CD4-positive, CD25-positive, alpha-beta regulatory T cell (primary cell): ENCODE results near the gene MYBPC2. TPM values are rescaled to one million over a fixed set of nuclear protein-coding genes. Genes with fewer than 3 reads are reported as not detected.
"Not testable (repeated sequence)": the region's sequence is repeated elsewhere in the genome, so short reads cannot be mapped to it uniquely, and the experiment has no call there.

ENCODE experiments used
- ATAC-seq, 2 donors: fragments of 150-1000 bp; cut with Tn5 transposase; one replicate each; pipeline ENCODE4 v1.10.0; 2021; ENCODE audit warnings: low read depth in 2 of 2, moderate number of reproducible peaks in 2 of 2, moderate library complexity in 1 of 2
- DNase-seq, 3 donors: peaks; one replicate each; pipeline versions ENCODE4 v3.0.0 to v3.0.0-alpha.2; 2012 to 2022; ENCODE audit warnings: mixed read lengths in 1 of 3
- H3K27ac ChIP-seq: one replicate; pipeline ENCODE4 v1.7.0; 2013; ENCODE audit warnings: mild to moderate bottlenecking, low read length; ENCODE audit not compliant: insufficient read depth, poor library complexity, severe bottlenecking
- H3K27me3 ChIP-seq: one replicate; pipeline ENCODE4 v1.7.0; 2013; ENCODE audit warnings: low read length; ENCODE audit not compliant: control insufficient read depth, insufficient read depth
- H3K36me3 ChIP-seq: one replicate; pipeline ENCODE4 v1.7.0; 2013; ENCODE audit warnings: mild to moderate bottlenecking, low read length, moderate library complexity; ENCODE audit not compliant: control insufficient read depth, insufficient read depth
- H3K4me1 ChIP-seq: 2 replicates; pipeline ENCODE4 v1.7.0; 2013; ENCODE audit warnings: mild to moderate bottlenecking, low read length; ENCODE audit not compliant: insufficient read depth, control insufficient read depth, poor library complexity, severe bottlenecking
- H3K4me3 ChIP-seq: one replicate; pipeline ENCODE4 v1.7.0; 2013; ENCODE audit warnings: low read depth, mild to moderate bottlenecking, low read length, moderate library complexity
- H3K9me3 ChIP-seq, 2 experiments: 1 replicate in 1 of 2; 2 replicates in 1 of 2; pipeline ENCODE4 v1.7.0; 2013; ENCODE audit warnings: low read length in 2 of 2, mild to moderate bottlenecking in 1 of 2, moderate library complexity in 1 of 2; ENCODE audit not compliant: control insufficient read depth in 2 of 2
- H3K27ac Mint-ChIP-seq, 3 donors: one replicate each; pipeline ENCODE4 v1.8.0; 2020 to 2022; ENCODE audit warnings: mild to moderate bottlenecking in 3 of 3, mixed read lengths in 3 of 3, moderate library complexity in 2 of 3
- H3K27me3 Mint-ChIP-seq: one replicate; pipeline ENCODE4 v1.8.0; 2022; ENCODE audit warnings: mild to moderate bottlenecking, mixed read lengths
- H3K36me3 Mint-ChIP-seq: one replicate; pipeline ENCODE4 v1.8.0; 2020; ENCODE audit warnings: mixed read lengths
- H3K4me1 Mint-ChIP-seq, 4 donors: one replicate each; pipeline ENCODE4 v1.8.0; 2020 to 2022; ENCODE audit warnings: mixed read lengths in 4 of 4, mild to moderate bottlenecking in 1 of 4
- H3K4me3 Mint-ChIP-seq, 4 donors: one replicate each; pipeline ENCODE4 v1.8.0; 2020 to 2022; ENCODE audit warnings: mild to moderate bottlenecking in 4 of 4, mixed read lengths in 4 of 4, moderate library complexity in 3 of 4
- H3K9me3 Mint-ChIP-seq, 7 donors: one replicate each; pipeline ENCODE4 v1.8.0; 2020 to 2022; ENCODE audit warnings: mixed read lengths in 7 of 7, mild to moderate bottlenecking in 3 of 7, moderate library complexity in 2 of 7
- polyA plus RNA-seq, 4 donors: library from polyadenylated mRNA; unstranded; fragments of 300-500 nt; fragmentation: Illumina TruSeq; gene quantifications; one replicate each; pipeline ENCODE4 v1.2.3, GENCODE V29; 2021
- total RNA-seq: library from RNA; stranded (reverse); gene quantifications from one replicate; pipeline ENCODE4 v1.2.3, GENCODE V29; 2022

The MYBPC2 gene
- total and polyA plus RNA-seq, 5 donors from 2014 or later = 0.23 to 0.49 TPM; not detected in 3

- not testable (repeated sequence) for H3K9me3 Mint-ChIP-seq
Observed at GRCh38 chr19:50390295-50390694, 42.4 kb upstream of the MYBPC2 start.

DNA sequence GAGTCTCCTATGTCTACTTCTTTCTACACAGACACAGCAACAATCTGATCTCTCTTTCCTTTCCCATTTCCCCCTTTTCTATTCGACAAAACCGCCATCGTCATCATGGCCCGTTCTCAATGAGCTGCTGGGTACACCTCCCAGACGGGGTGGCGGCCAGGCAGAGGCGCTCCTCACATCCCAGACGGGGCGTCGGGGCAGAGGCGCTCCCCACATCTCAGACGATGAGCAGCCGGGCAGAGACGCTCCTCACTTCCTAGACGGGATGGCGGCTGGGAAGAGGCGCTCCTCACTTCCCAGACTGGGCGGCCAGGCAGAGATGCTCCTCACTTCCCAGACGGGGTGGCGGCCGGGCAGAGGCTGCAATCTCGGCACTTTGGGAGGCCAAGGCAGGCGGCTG lies 41.7 kb upstream of the MYBPC2 start:
- not testable (repeated sequence) for H3K4me1 ChIP-seq, DNase-seq, ATAC-seq, H3K36me3 ChIP-seq, H3K27ac ChIP-seq, H3K4me1 Mint-ChIP-seq, H3K4me3 Mint-ChIP-seq, H3K9me3 Mint-ChIP-seq, H3K9me3 ChIP-seq, H3K27ac Mint-ChIP-seq, H3K27me3 Mint-ChIP-seq, H3K4me3 ChIP-seq, H3K27me3 ChIP-seq
- peaks cover 16% of the 10 kb centered on the region for H3K36me3 Mint-ChIP-seq

More at GRCh38 chr19:50390295-50390694, 42.4 kb upstream of the MYBPC2 start:
- H3K4me3 ChIP-seq, DNase-seq, H3K27ac ChIP-seq, H3K4me1 ChIP-seq, H3K27ac Mint-ChIP-seq, ATAC-seq, H3K4me1 Mint-ChIP-seq, H3K9me3 ChIP-seq, H3K27me3 Mint-ChIP-seq, H3K4me3 Mint-ChIP-seq, H3K36me3 ChIP-seq, H3K27me3 ChIP-seq: not testable (repeated sequence)
- H3K36me3 Mint-ChIP-seq = peaks cover 12% of the 10 kb centered on the region

DNA sequence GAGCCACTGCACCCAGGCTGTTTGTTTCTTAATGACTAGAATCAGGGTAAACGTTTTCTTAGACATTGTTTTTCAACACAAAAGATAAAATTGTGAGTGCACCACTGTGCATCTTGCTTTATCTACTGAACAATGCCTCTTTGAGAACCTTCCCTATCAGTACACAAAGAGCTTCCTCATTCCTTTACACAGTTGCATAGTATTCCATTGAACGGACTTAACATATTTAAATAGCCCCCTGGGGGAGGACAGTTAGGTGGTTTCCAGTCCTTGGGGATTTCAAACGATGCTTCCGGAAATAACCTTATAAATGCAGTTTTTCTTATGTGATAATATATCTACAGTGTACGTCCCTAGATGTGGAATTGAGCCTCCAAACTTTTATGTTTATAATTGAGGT lies 39.9 kb upstream of the MYBPC2 start:
- Mint-ChIP-seq H3K9me3 (peaks cover 0 to 2% (median 0%) of the 10 kb centered on the region in 7 donors), H3K4me3 (no peak overlapping the region), H3K4me1 (peaks cover 3 to 6% (median 4%) of the 10 kb centered on the region in 4 donors), H3K36me3 (peaks cover 15% of the 10 kb centered on the region), H3K27me3 (no peaks in the 10 kb centered on the region), H3K27ac (no peak overlapping the region)
- H3K4me3 ChIP-seq = no peak overlapping the region
- no peak overlapping the region for H3K27ac ChIP-seq
- H3K9me3 ChIP-seq = no peaks in the 10 kb centered on the region
- H3K36me3 ChIP-seq = no peaks in the 10 kb centered on the region
- H3K4me1 ChIP-seq = no peaks in the 10 kb centered on the region
- no peak for DNase-seq
- ATAC-seq = no peak
- no peaks in the 10 kb centered on the region for H3K27me3 ChIP-seq

- Histone ChIP-seq H3K4me1 (no peaks in the 10 kb centered on the region), H3K9me3 (no peaks in the 10 kb centered on the region), H3K36me3 (no peaks in the 10 kb centered on the region), H3K27me3 (no peaks in the 10 kb centered on the region), H3K27ac (no peak overlapping the region), H3K4me3 (no peak overlapping the region)
- Mint-ChIP-seq H3K4me3 (no peak overlapping the region), H3K4me1 (peaks cover 0 to 4% (median under 1%) of the 10 kb centered on the region in 4 donors), H3K27ac (no peak overlapping the region), H3K27me3 (no peaks in the 10 kb centered on the region), H3K9me3 (peaks cover 0 to 2% (median 0%) of the 10 kb centered on the region in 7 donors), H3K36me3 (peaks cover 14% of the 10 kb centered on the region)
- ATAC-seq (no peak), DNase-seq (no peak)
Observed at GRCh38 chr19:50393589-50393988, 39.1 kb upstream of the MYBPC2 start.

GRCh38 chr19:50394017-50394416 lies 38.7 kb upstream of the MYBPC2 start:
- DNase-seq (no peak), ATAC-seq (no peak)
- Mint-ChIP-seq H3K9me3 (peaks cover 0 to 2% (median 0%) of the 10 kb centered on the region in 7 donors), H3K27ac (no peak overlapping the region), H3K4me3 (no peak overlapping the region), H3K36me3 (peaks cover 14% of the 10 kb centered on the region), H3K27me3 (no peaks in the 10 kb centered on the region), H3K4me1 (peaks cover 0 to 4% (median under 1%) of the 10 kb centered on the region in 4 donors)
- no peaks in the 10 kb centered on the region for H3K36me3 ChIP-seq
- no peaks in the 10 kb centered on the region for H3K4me1 ChIP-seq
- H3K27me3 ChIP-seq = no peaks in the 10 kb centered on the region
- H3K27ac ChIP-seq = no peak overlapping the region
- H3K9me3 ChIP-seq = no peaks in the 10 kb centered on the region
- no peak overlapping the region for H3K4me3 ChIP-seq

- Mint-ChIP-seq H3K9me3 (no peaks in the 10 kb centered on the region), H3K27ac (no peak overlapping the region), H3K4me3 (no peak overlapping the region), H3K36me3 (peaks cover 13% of the 10 kb centered on the region), H3K27me3 (no peaks in the 10 kb centered on the region), H3K4me1 (peaks cover 0 to 2% (median 0%) of the 10 kb centered on the region in 4 donors)
- no peak overlapping the region for H3K4me3 ChIP-seq
- no peak overlapping the region for H3K27ac ChIP-seq
- DNase-seq = no peak
- H3K27me3 ChIP-seq = no peaks in the 10 kb centered on the region
- H3K9me3 ChIP-seq = no peaks in the 10 kb centered on the region
- H3K4me1 ChIP-seq = no peaks in the 10 kb centered on the region
- peaks cover 4% of the 10 kb centered on the region for H3K36me3 ChIP-seq
- ATAC-seq = no peak
Observed at GRCh38 chr19:50398675-50399367, 33.9 kb upstream of the MYBPC2 start.

GRCh38 chr19:50399368-50399745 lies 33.3 kb upstream of the MYBPC2 start:
- Mint-ChIP-seq H3K4me3 (no peak overlapping the region), H3K36me3 (peaks cover 17% of the 10 kb centered on the region), H3K9me3 (no peaks in the 10 kb centered on the region), H3K27ac (no peak overlapping the region), H3K27me3 (no peaks in the 10 kb centered on the region), H3K4me1 (peaks cover 0 to 2% (median 0%) of the 10 kb centered on the region in 4 donors)
- H3K4me3 ChIP-seq = no peak overlapping the region
- no peaks in the 10 kb centered on the region for H3K4me1 ChIP-seq
- no peak for ATAC-seq
- DNase-seq = no peak
- H3K36me3 ChIP-seq = peaks cover 4% of the 10 kb centered on the region
- no peaks in the 10 kb centered on the region for H3K9me3 ChIP-seq
- H3K27ac ChIP-seq = no peak overlapping the region
- H3K27me3 ChIP-seq = no peaks in the 10 kb centered on the region
